Activated T-helper 1 cell treated with anti-CD3 and anti-CD28 coated beads, Interleukin-12 subunit alpha, Interleukin-12 subunit beta, Interleukin-2, Interleukin-4 antibody, amounts not matched to agents 30 ng/mL and 10 ng/mL and 1 ng/mL, durations not matched to agents 14 hours and 24 hours and 36 hours (primary cell): Measurements from ENCODE around the gene GDI2. TPM values are rescaled to one million over a fixed set of nuclear protein-coding genes. Genes with fewer than 3 reads are reported as not detected.
"Not testable (repeated sequence)": the region's sequence is repeated elsewhere in the genome, so short reads cannot be mapped to it uniquely, and the experiment has no call there.

Experiments
- DNase-seq: peaks from one replicate; pipeline ENCODE4 v3.0.0; 2021; ENCODE audit warnings: low spot score
- H3K27ac Mint-ChIP-seq: one replicate; pipeline ENCODE4 v1.8.0; 2021; ENCODE audit warnings: mild to moderate bottlenecking, mixed read lengths
- H3K27me3 Mint-ChIP-seq: one replicate; pipeline ENCODE4 v1.8.0; 2022; ENCODE audit warnings: mild to moderate bottlenecking, moderate library complexity, mixed read lengths; ENCODE audit not compliant: insufficient read depth
- H3K36me3 Mint-ChIP-seq: one replicate; pipeline ENCODE4 v1.8.0; 2021; ENCODE audit warnings: low read depth, mixed read lengths
- H3K4me1 Mint-ChIP-seq: one replicate; pipeline ENCODE4 v1.8.0; 2021; ENCODE audit warnings: low read depth, mixed read lengths
- H3K4me3 Mint-ChIP-seq: one replicate; pipeline ENCODE4 v1.8.0; 2021; ENCODE audit warnings: mild to moderate bottlenecking, moderate library complexity, mixed read lengths
- H3K9me3 Mint-ChIP-seq: one replicate; pipeline ENCODE4 v1.8.0; 2021; ENCODE audit warnings: mixed read lengths
- intact Hi-C: fragments of 100-400 bp; cut with micrococcal nuclease; formaldehyde crosslinking; loops from one replicate; pipeline ENCODE4 v1.15.1; 2024
- total RNA-seq: library from RNA; stranded (reverse); gene quantifications from 2 replicates; pipeline ENCODE4 v1.2.3, GENCODE V29; 2022

GDI2 gene
- total RNA-seq, 1 donor from 2014 or later, result 290 TPM

GRCh38 chr10:5840314-5841307 lies 27.4 kb upstream of the GDI2 start:
- Mint-ChIP-seq H3K36me3 (no peaks in the 10 kb centered on the region), H3K27ac (no peak overlapping the region), H3K27me3 (peaks cover 2% of the 10 kb centered on the region), H3K4me1 (peaks cover 8% of the 10 kb centered on the region), H3K4me3 (no peak overlapping the region), H3K9me3 (no peaks in the 10 kb centered on the region)
- intact Hi-C loops, result no loop called here
- DNase-seq, result no peak

DNA sequence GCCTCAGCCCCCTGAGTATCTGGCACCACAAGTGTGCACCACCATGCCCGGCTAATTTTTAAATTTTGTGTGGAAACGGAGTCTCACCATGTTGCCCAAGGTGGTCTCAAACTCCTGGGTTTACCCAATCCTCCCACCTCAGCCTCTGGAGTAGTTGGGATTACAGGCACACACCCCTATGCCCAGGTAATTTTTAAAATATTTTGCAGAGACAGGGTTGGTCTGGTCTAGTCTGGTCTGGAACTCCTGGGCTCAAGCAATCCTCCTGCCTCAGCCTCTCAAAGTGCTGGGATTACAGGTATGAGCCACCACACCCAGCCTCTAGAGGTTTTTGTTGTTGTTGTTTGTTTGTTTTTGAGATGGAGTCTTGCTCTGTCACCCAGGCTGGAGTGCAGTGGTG lies 22.9 kb upstream of the GDI2 start:
- H3K9me3 Mint-ChIP-seq, intact Hi-C loops, DNase-seq, H3K36me3 Mint-ChIP-seq, H3K27me3 Mint-ChIP-seq, H3K4me3 Mint-ChIP-seq, H3K4me1 Mint-ChIP-seq, H3K27ac Mint-ChIP-seq: not testable (repeated sequence)

- no peak overlapping the region for H3K27ac Mint-ChIP-seq
- peaks cover 2% of the 10 kb centered on the region for H3K27me3 Mint-ChIP-seq
- H3K9me3 Mint-ChIP-seq, result no peaks in the 10 kb centered on the region
- intact Hi-C loops, result no loop called here
- no peaks in the 10 kb centered on the region for H3K4me1 Mint-ChIP-seq
- no peaks in the 10 kb centered on the region for H3K36me3 Mint-ChIP-seq
- no peak for DNase-seq
- H3K4me3 Mint-ChIP-seq, result no peak overlapping the region
These were observed 22.3 kb upstream of the GDI2 start for GRCh38 chr10:5835446-5836095.

DNA sequence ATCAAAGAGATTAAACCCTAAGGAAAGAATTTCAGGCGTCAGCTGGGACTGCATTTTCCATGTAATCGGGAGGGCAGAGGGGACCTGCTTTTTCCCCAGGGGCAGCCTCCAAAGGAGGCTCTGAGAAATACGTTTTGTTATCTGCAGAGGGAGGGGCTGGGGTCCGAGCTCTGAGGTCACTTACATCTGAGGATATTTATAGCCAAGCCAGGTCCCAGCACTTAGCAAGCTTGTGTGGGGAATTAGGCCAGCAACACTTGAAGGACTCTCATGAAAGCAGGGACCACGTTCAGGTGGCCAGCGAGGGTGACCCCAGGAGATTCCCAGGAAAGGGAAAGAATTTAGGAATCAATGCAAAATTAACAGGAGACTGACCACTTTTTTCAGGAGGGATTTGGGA lies 20.6 kb upstream of the GDI2 start:
- H3K4me3 Mint-ChIP-seq, result no peak overlapping the region
- no peaks in the 10 kb centered on the region for H3K4me1 Mint-ChIP-seq
- no peaks in the 10 kb centered on the region for H3K36me3 Mint-ChIP-seq
- no peak for DNase-seq
- no peak overlapping the region for H3K27ac Mint-ChIP-seq
- H3K9me3 Mint-ChIP-seq, result no peaks in the 10 kb centered on the region
- H3K27me3 Mint-ChIP-seq, result peaks cover 2% of the 10 kb centered on the region
- intact Hi-C loops, result no loop called here

- no peaks in the 10 kb centered on the region for H3K4me1 Mint-ChIP-seq
- H3K4me3 Mint-ChIP-seq, result no peak overlapping the region
- H3K27me3 Mint-ChIP-seq, result peaks cover 2% of the 10 kb centered on the region
- intact Hi-C loops, result no loop called here
- H3K36me3 Mint-ChIP-seq, result no peaks in the 10 kb centered on the region
- no peak for DNase-seq
- no peaks in the 10 kb centered on the region for H3K9me3 Mint-ChIP-seq
- H3K27ac Mint-ChIP-seq, result no peak overlapping the region
These were observed 19.7 kb upstream of the GDI2 start for GRCh38 chr10:5832946-5833345.

GRCh38 chr10:5831446-5831782 lies 18.2 kb upstream of the GDI2 start:
- H3K36me3 Mint-ChIP-seq, result no peaks in the 10 kb centered on the region
- no peaks in the 10 kb centered on the region for H3K4me1 Mint-ChIP-seq
- no peaks in the 10 kb centered on the region for H3K27me3 Mint-ChIP-seq
- H3K27ac Mint-ChIP-seq, result no peak overlapping the region
- no peak overlapping the region for H3K4me3 Mint-ChIP-seq
- no peak for DNase-seq
- intact Hi-C loops, result no loop called here
- H3K9me3 Mint-ChIP-seq, result no peaks in the 10 kb centered on the region

DNA sequence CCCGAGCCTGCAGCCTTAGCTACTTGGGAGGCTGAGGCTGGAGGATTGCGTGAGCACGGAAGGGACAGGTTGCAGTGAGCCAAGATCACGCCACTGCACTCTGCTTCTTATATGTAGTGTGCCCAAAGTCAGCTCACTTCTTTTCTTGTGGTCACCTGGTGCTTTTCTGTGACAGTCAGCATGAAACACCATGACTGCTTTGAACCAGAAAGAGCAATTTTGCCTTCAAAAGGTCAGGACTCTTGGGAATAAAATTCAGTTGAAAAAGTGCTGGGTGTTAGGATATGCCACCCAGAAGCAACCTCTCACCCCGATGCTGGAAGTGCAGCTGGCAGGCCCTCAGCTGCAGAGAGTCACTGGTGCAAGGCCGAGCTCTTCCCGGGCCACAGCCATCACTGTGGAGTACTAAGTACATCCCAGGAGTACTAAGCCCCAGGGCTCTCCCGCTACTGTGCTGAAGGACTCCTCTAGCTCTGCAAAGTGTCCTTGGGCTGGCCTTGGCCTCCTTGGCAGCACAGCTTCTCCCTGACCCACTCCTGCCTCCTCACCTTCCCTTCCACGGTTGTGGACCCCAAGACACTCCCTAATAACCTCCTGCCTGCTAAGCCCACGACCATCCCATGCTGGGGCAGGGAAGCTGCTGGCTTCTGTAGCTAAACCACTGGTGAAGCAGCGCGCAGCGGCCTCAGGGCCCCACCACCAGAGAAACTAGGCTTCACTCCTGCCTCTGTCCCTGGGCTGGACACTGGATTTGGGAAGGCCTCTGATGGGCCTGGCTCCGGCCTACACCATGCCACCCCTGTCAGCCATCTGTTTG lies 17.6 kb upstream of the GDI2 start:
- Mint-ChIP-seq H3K4me3 (no peak overlapping the region), H3K27me3 (no peaks in the 10 kb centered on the region), H3K4me1 (no peaks in the 10 kb centered on the region), H3K36me3 (no peaks in the 10 kb centered on the region), H3K9me3 (no peaks in the 10 kb centered on the region), H3K27ac (no peak overlapping the region)
- DNase-seq, result no peak
- intact Hi-C loops, result no loop called here

DNA sequence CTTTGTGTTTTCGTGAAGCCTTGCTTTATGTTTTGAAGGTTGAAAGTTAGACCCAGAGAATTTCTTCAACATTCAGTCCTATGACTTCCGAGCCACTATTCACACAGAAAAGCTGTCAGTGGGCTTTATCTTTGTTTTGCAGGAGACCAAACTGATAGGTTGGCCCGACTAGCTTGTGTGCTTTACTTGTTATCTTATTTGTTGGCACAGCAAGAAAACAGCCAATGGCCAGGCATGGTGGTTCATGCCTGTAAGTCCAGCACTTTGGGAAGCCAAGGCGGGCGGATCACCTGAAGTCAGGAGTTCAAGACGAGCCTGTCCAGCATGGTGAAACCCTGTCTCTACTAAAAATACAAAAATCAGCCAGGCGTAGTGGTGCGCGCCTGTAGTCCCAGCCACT lies 16.0 kb upstream of the GDI2 start:
- Mint-ChIP-seq H3K27me3 (no peaks in the 10 kb centered on the region), H3K36me3 (no peaks in the 10 kb centered on the region), H3K4me1 (no peaks in the 10 kb centered on the region), H3K4me3 (no peak overlapping the region), H3K9me3 (no peaks in the 10 kb centered on the region), H3K27ac (no peak overlapping the region)
- no peak for DNase-seq
- intact Hi-C loops, result no loop called here

GRCh38 chr10:5828725-5829124 lies 15.5 kb upstream of the GDI2 start:
- intact Hi-C loops, result no loop called here
- Mint-ChIP-seq H3K4me3 (no peak overlapping the region), H3K27me3 (no peaks in the 10 kb centered on the region), H3K27ac (no peak overlapping the region), H3K9me3 (no peaks in the 10 kb centered on the region), H3K36me3 (no peaks in the 10 kb centered on the region), H3K4me1 (no peaks in the 10 kb centered on the region)
- DNase-seq, result no peak

GRCh38 chr10:5827841-5828240 lies 14.6 kb upstream of the GDI2 start:
- Mint-ChIP-seq H3K4me1 (no peaks in the 10 kb centered on the region), H3K27me3 (no peaks in the 10 kb centered on the region), H3K27ac (no peak overlapping the region), H3K4me3 (no peak overlapping the region), H3K36me3 (no peaks in the 10 kb centered on the region), H3K9me3 (no peaks in the 10 kb centered on the region)
- intact Hi-C loops, result no loop called here
- DNase-seq, result no peak

GRCh38 chr10:5826511-5826910 lies 13.3 kb upstream of the GDI2 start:
- H3K27me3 Mint-ChIP-seq, DNase-seq, intact Hi-C loops, H3K4me1 Mint-ChIP-seq, H3K36me3 Mint-ChIP-seq, H3K9me3 Mint-ChIP-seq, H3K27ac Mint-ChIP-seq, H3K4me3 Mint-ChIP-seq: not testable (repeated sequence)

DNA sequence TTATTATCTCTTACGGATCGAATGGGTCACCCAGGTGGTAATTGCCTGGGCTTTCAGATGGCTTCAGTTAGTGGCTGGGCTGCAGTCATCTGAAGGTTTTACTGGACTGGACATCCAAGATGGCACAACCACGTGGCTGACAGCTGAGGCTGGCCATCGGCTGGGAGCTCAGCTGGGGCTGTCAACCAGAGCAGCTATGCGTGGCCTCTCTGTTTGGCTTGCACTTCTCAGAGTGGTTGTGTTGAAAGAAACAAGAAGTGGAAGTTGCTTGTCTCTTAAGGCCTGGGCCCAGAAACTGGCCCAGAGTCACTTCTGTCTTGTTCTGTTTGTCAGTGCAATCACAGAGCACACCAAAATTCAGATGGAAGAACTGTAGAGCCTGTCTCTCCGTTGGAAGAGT lies 5.7 kb upstream of the GDI2 start:
- no peak overlapping the region for H3K4me3 Mint-ChIP-seq
- intact Hi-C loops, result loop anchor here (10.0 kb wide), 5 partner anchors 266 to 994 kb away; partner anchors contain the start of genes AKR1E2 and RBM17
- no peak overlapping the region for H3K27ac Mint-ChIP-seq

DNA sequence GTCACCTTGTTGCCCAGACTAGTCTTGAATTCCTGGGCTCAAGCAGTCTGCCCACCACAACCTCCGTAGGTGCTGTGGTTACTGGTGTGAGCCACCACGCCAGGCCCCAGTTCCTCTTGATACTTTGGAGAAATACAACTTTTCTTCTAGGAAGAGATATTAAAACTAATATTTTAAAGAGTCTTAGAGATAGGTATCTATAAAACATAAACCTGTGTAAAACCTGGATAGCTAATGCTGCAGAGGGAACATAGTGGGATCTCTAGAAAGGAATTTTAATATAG lies 4.8 kb upstream of the GDI2 start:
- intact Hi-C loops, result loop anchor here (10.0 kb wide), 5 partner anchors 267 to 993 kb away; partner anchors contain the start of genes AKR1E2 and RBM17

More for the DNA sequence above, 5.7 kb upstream of the GDI2 start:
- peaks cover 51% of the 10 kb centered on the region for H3K4me1 Mint-ChIP-seq
- no peak for DNase-seq
- H3K27me3 Mint-ChIP-seq, result no peaks in the 10 kb centered on the region
- H3K9me3 Mint-ChIP-seq, result peaks cover 6% of the 10 kb centered on the region
- H3K36me3 Mint-ChIP-seq, result peaks cover 13% of the 10 kb centered on the region

More for the DNA sequence above, 4.8 kb upstream of the GDI2 start:
- peaks cover 51% of the 10 kb centered on the region for H3K4me1 Mint-ChIP-seq
- H3K27me3 Mint-ChIP-seq, result no peaks in the 10 kb centered on the region
- H3K9me3 Mint-ChIP-seq, result peaks cover 6% of the 10 kb centered on the region
- H3K4me3 Mint-ChIP-seq, result no peak overlapping the region
- peak overlapping the region; percentile 78 for H3K27ac Mint-ChIP-seq
- peaks cover 13% of the 10 kb centered on the region for H3K36me3 Mint-ChIP-seq
- no peak for DNase-seq
